GM12878 (cell line): Measurements from ENCODE around the gene CWC27. TPM values are rescaled to one million over a fixed set of nuclear protein-coding genes. Genes with fewer than 3 reads are reported as not detected.

Experiments
- ATAC-seq: fragments of 200-7000 bp; cut with Tn5 transposase; 3 replicates; pipeline ENCODE4 v1.9.1; 2020; ENCODE audit warnings: mild to moderate bottlenecking, moderate library complexity
- BruUV-seq: library from RNA; stranded (reverse); fragments of 400-500 nt; replicated peaks from 2 replicates; lab custom pipeline; 2021; lab: Mats Ljungman, UMichigan
- CTCF ChIA-PET: fragments of 300-600 bp; sonication (Branson Sonifier 250); formaldehyde crosslinking; extraction: SDS; loops from one replicate; lab custom pipeline; 2021; ENCODE audit warnings: inconsistent platforms; lab: Yijun Ruan, JAX
- POLR2A ChIA-PET: fragments of 350-600 bp; formaldehyde crosslinking; extraction: SDS; loops from one replicate; lab custom pipeline; 2021; ENCODE audit warnings: inconsistent platforms; lab: Charles Lee
- RAD21 ChIA-PET: fragments of 300-600 bp; sonication (Branson Sonifier 250); formaldehyde crosslinking; loops from one replicate; lab custom pipeline; 2023; ENCODE audit warnings: antibody characterized with exemption; ENCODE audit not compliant: unreplicated experiment; lab: Charles Lee
- SMC1A ChIA-PET: fragments of 300-600 bp; sonication (Branson Sonifier 250); formaldehyde crosslinking; loops from one replicate; lab custom pipeline; 2023; ENCODE audit not compliant: unreplicated experiment, uncharacterized antibody; lab: Charles Lee
- DNase-seq: peaks from one replicate; pipeline ENCODE4 v3.0.0-alpha.2; 2011; ENCODE audit warnings: low read depth, low spot score
- FAIRE-seq: peaks from 3 replicates; lab custom pipeline; 2011; peaks lifted over from hg19 to GRCh38; lab: Jason Lieb, UNC
- H2AFZ ChIP-seq: 2 replicates; pipeline ENCODE4 v1.6.0; 2011; ENCODE audit warnings: low read depth, low read length, control low read depth; ENCODE audit not compliant: control insufficient read depth
- H3K27ac ChIP-seq: 2 replicates; pipeline ENCODE4 v1.5.1; 2011; ENCODE audit warnings: control low read depth; ENCODE audit not compliant: control insufficient read depth, insufficient read depth
- H3K27me3 ChIP-seq, 2 experiments: replicated peaks in 1 of 2; 2 replicates each; pipeline versions ENCODE4 v1.6.0 to v1.6.1; 2011; ENCODE audit warnings: low read length in 1 of 2; ENCODE audit not compliant: control insufficient read depth in 2 of 2, insufficient read depth in 2 of 2
- H3K36me3 ChIP-seq, 2 experiments: 2 replicates each; pipeline ENCODE4 v1.5.1; 2011; ENCODE audit warnings: low read length in 1 of 2; ENCODE audit not compliant: control insufficient read depth in 2 of 2, insufficient read depth in 2 of 2
- H3K4me1 ChIP-seq: 2 replicates; pipeline ENCODE4 v1.6.1; 2011; ENCODE audit warnings: mild to moderate bottlenecking, low read length, moderate library complexity, mixed read lengths; ENCODE audit not compliant: control insufficient read depth, insufficient read depth
- H3K4me2 ChIP-seq: 2 replicates; pipeline ENCODE4 v1.6.0; 2011; ENCODE audit warnings: control low read depth; ENCODE audit not compliant: control insufficient read depth, insufficient read depth
- H3K4me3 ChIP-seq: fragments of 200-600 bp; sonication (generic); 2 replicates; pipeline ENCODE4 v1.5.1; 2016
- H3K79me2 ChIP-seq: 2 replicates; pipeline ENCODE4 v1.6.0; 2011; ENCODE audit warnings: low read length; ENCODE audit not compliant: control insufficient read depth, insufficient read depth
- H3K9ac ChIP-seq: 2 replicates; pipeline ENCODE4 v1.8.0; 2011; ENCODE audit warnings: low read length, control low read depth, mixed read lengths; ENCODE audit not compliant: control insufficient read depth, insufficient read depth
- H3K9me3 ChIP-seq: replicated peaks from 3 replicates; pipeline ENCODE4 v1.5.1; 2011; ENCODE audit warnings: mild to moderate bottlenecking, low read length; ENCODE audit not compliant: control insufficient read depth, insufficient read depth
- H4K20me1 ChIP-seq: 2 replicates; pipeline ENCODE4 v1.6.0; 2011; ENCODE audit not compliant: control insufficient read depth, insufficient read depth
- BHLHE40 ChIP-seq, 2 experiments: fragments of 450-650 bp in 1 of 2; IDR thresholded peaks; 2 replicates each; pipeline ENCODE4 v1.6.1; 2011 to 2017; ENCODE audit warnings: low read depth in 2 of 2, borderline replicate concordance in 1 of 2, improper control_type of control experiment in 1 of 2, low read length in 1 of 2, mild to moderate bottlenecking in 1 of 2
- KDM1A ChIP-seq: fragments of 200-600 bp; sonication (generic); IDR thresholded peaks from 2 replicates; pipeline ENCODE4 v1.6.1; 2016; ENCODE audit warnings: borderline replicate concordance
- LARP7 ChIP-seq: fragments of 450-650 bp; IDR thresholded peaks from 2 replicates; pipeline ENCODE4 v1.6.1; 2017; ENCODE audit warnings: mild to moderate bottlenecking
- ZNF274 ChIP-seq: IDR thresholded peaks from one replicate; pipeline ENCODE4 v1.8.0; 2011; ENCODE audit not compliant: insufficient read length, insufficient read depth
- WGBS: methylation state at CpG from one replicate; pipeline ENCODE4 v1.1.6; 2016; ENCODE audit warnings: low lambda C conversion rate; ENCODE audit not compliant: insufficient replicate concordance, insufficient coverage; ENCODE audit errors: missing lambda C conversion rate; 5-methylcytosine and 5-hydroxymethylcytosine counted together
- in situ Hi-C: fragments of 300-500 bp; cut with MboI; formaldehyde crosslinking; loops from 9 replicates; pipeline ENCODE4 v1.14.3; 2018; ENCODE audit warnings: mixed read lengths
- intact Hi-C: fragments of 100-400 bp; cut with micrococcal nuclease; formaldehyde crosslinking; loops from one replicate; pipeline ENCODE4 v1.14.2; 2022; ENCODE audit not compliant: unreplicated experiment
- polyA plus RNA-seq, 11 experiments: library from polyadenylated mRNA; depleted of rRNA in 4 of 11; unstranded in 6 of 11; stranded (reverse) in 5 of 11; fragments of >200 nt; fragmentation: Nextera tagmentation in 4 of 11; fragmentation: Illumina TruSeq in 1 of 11; extraction: Ambion mirVana in 4 of 11; extraction: Trizol in 1 of 11; gene quantifications; 1 replicate in 1 of 11; 2 replicates in 10 of 11; pipeline versions ENCODE4 v1.2.1 to v1.2.3, GENCODE V29; 2011 to 2016; ENCODE audit warnings: inconsistent platforms in 2 of 11, missing spikeins in 2 of 11, low read depth in 1 of 11
- total RNA-seq, 4 experiments: library from RNA; depleted of rRNA in 3 of 4; stranded (reverse); fragments of >200 nt in 3 of 4; fragmentation: Illumina TruSeq in 1 of 4; extraction: Trizol in 1 of 4; gene quantifications; 2 replicates each; pipeline versions ENCODE4 v1.2.1 to v1.2.3, GENCODE V29; 2013 to 2021
- TF ChIP-seq, protein P1 (sequence below): fragments of 450-650 bp; IDR thresholded peaks from 2 replicates; pipeline ENCODE4 v1.6.1; 2017; ENCODE audit warnings: low read depth, mild to moderate bottlenecking, moderate library complexity

Gene CWC27
- total and polyA plus RNA-seq, 10 of the 15 experiments (the other 5 are each of a cell fraction or from before 2014, with no cell fraction given): 21.7 to 61.9 (median 47.0) TPM

DNA sequence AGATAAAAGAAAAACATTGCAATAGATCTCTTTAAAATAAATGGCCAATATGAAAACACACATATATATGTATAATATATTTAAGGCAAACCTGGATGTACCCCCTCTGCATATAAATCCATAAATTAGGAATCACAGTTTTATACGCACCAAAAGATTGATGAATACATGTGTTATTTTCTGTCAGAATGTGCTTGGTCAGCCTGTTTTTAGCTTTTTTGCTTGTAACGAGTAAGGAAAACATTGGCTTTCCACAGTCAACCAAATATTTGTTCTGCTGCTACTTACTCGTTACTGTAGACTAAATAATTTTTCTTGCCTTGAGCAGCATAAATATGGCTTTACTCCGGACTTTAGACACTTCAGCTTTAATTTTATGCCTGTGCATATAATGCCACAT, 173.7 kb downstream of the CWC27 start:
- Histone ChIP-seq H3K4me1 (no peaks in the 10 kb centered on the region), H2AFZ (no peak overlapping the region), H3K27ac (no peak overlapping the region), H3K27me3 (no peaks in the 10 kb centered on the region), H4K20me1 (no peaks in the 10 kb centered on the region), H3K79me2 (no peaks in the 10 kb centered on the region), H3K9me3 (no peaks in the 10 kb centered on the region), H3K4me2 (no peak overlapping the region), H3K36me3 (no peaks in the 10 kb centered on the region), H3K9ac (no peak overlapping the region), H3K4me3 (no peak overlapping the region)
- CTCF ChIA-PET: interaction anchor here (0.6 kb wide), 1 partner anchor 24 kb away, joined by 3 read pairs; no protein-coding TSS in a partner anchor
- DNase-seq: no peak
- no peak for ATAC-seq
- BruUV-seq: no TSS peak
- no peak for TF ChIP-seq KDM1A
- no peak for TF ChIP-seq BHLHE40 (IDR thresholded peaks at IDR 0.05; ENCODE audit: borderline replicate concordance in 1 of 2, low read depth in 2 of 2, low read length in 1 of 2)
- TF ChIP-seq LARP7: no peak
- TF ChIP-seq, protein P1, sequence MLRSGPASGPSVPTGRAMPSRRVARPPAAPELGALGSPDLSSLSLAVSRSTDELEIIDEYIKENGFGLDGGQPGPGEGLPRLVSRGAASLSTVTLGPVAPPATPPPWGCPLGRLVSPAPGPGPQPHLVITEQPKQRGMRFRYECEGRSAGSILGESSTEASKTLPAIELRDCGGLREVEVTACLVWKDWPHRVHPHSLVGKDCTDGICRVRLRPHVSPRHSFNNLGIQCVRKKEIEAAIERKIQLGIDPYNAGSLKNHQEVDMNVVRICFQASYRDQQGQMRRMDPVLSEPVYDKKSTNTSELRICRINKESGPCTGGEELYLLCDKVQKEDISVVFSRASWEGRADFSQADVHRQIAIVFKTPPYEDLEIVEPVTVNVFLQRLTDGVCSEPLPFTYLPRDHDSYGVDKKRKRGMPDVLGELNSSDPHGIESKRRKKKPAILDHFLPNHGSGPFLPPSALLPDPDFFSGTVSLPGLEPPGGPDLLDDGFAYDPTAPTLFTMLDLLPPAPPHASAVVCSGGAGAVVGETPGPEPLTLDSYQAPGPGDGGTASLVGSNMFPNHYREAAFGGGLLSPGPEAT: no peak
- POLR2A ChIA-PET: no interaction called here
- WGBS: 97% methylated on average over 4 of the region's 4 CpGs
- in situ Hi-C loops (no loop called here), intact Hi-C loops (no loop called here)
- no peak for FAIRE-seq
- SMC1A ChIA-PET: interaction anchor here (0.7 kb wide), 1 partner anchor 18 kb away, joined by 5 read pairs; no protein-coding TSS in a partner anchor
- RAD21 ChIA-PET: no interaction called here

DNA sequence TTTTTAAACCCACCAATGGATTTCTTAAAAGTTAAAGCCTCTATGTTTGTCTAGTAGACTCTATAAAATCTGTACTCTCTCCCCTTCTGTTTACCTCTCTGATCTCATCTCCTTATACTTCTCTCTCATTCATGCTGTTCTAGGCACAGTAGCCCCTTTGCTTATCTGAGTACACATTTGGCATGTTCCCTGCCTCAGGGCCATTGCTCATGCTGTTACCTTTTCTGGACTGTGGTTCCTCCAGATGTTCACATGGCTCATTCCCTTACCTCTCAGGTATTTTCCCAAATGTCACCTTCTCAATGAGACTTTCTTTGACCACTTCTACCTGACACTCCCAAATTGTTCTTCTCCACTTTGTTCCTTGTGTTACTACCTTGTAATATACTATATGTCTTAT, 176.1 kb downstream of the CWC27 start:
- no peaks in the 10 kb centered on the region for H3K4me1 ChIP-seq
- no peaks in the 10 kb centered on the region for H3K27me3 ChIP-seq
- no peak overlapping the region for H3K9ac ChIP-seq
- no TSS peak for BruUV-seq
- POLR2A ChIA-PET: no interaction called here
- no peak for TF ChIP-seq ZNF274
- RAD21 ChIA-PET: no interaction called here
- CTCF ChIA-PET: no interaction called here
- in situ Hi-C loops: no loop called here
- H3K4me2 ChIP-seq: no peak overlapping the region
- H3K9me3 ChIP-seq: no peaks in the 10 kb centered on the region
- no peak for ATAC-seq
- H2AFZ ChIP-seq: no peak overlapping the region
- no peaks in the 10 kb centered on the region for H3K36me3 ChIP-seq
- H3K4me3 ChIP-seq: no peak overlapping the region
- SMC1A ChIA-PET: no interaction called here
- no peaks in the 10 kb centered on the region for H4K20me1 ChIP-seq
- intact Hi-C loops: no loop called here
- H3K79me2 ChIP-seq: no peaks in the 10 kb centered on the region
- no peak for FAIRE-seq
- no peak for DNase-seq
- H3K27ac ChIP-seq: no peak overlapping the region
